B cell (primary cell): ENCODE measurements around the gene ITPR1. TPM values are rescaled to one million over a fixed set of nuclear protein-coding genes. Genes with fewer than 3 reads are reported as not detected.

Experiments used
- ATAC-seq: fragments of 200-7000 bp; cut with Tn5 transposase; one replicate; pipeline ENCODE4 v1.10.0; 2021; ENCODE audit warnings: low read depth, mild to moderate bottlenecking, moderate number of reproducible peaks, moderate library complexity
- CTCF ChIA-PET: fragments of 350-600 bp; sonication (Branson Sonifier 250); formaldehyde crosslinking; loops from one replicate; lab custom pipeline; 2021; ENCODE audit warnings: antibody characterized with exemption, inconsistent platforms; lab: Charles Lee
- POLR2A ChIA-PET: fragments of 350-600 bp; sonication (Branson Sonifier 250); formaldehyde crosslinking; loops from one replicate; lab custom pipeline; 2021; ENCODE audit warnings: antibody characterized with exemption; lab: Charles Lee
- DNase-seq: peaks from one replicate; pipeline ENCODE4 v3.0.0; 2013
- H2AFZ ChIP-seq: 2 replicates; pipeline ENCODE4 v1.6.1; 2012; ENCODE audit warnings: mild to moderate bottlenecking, low read depth, low read length; ENCODE audit not compliant: insufficient read depth, poor library complexity, severe bottlenecking
- H3K27ac ChIP-seq, 2 donors: 1 replicate in 1 of 2; 2 replicates in 1 of 2; pipeline ENCODE4 v1.5.1; 2012 to 2013; ENCODE audit warnings: low read length in 2 of 2, mild to moderate bottlenecking in 2 of 2, moderate library complexity in 1 of 2
- H3K27me3 ChIP-seq, 4 experiments: fragments of 200-600 bp in 1 of 4; sonication (generic) in 1 of 4; replicated peaks in 1 of 4; 1 replicate in 2 of 4; 2 replicates in 2 of 4; pipeline versions ENCODE4 v1.6.1 to v1.7.0; 2013 to 2016; ENCODE audit warnings: low read length in 3 of 4, mild to moderate bottlenecking in 2 of 4, mixed read lengths in 1 of 4, moderate library complexity in 1 of 4; ENCODE audit not compliant: insufficient read depth in 4 of 4, control insufficient read depth in 3 of 4; ENCODE audit errors: control extremely low read depth in 1 of 4
- H3K36me3 ChIP-seq, 2 experiments: replicated peaks in 1 of 2; 1 replicate in 1 of 2; 2 replicates in 1 of 2; pipeline versions ENCODE4 v1.6.1 to v1.7.1; 2013; ENCODE audit warnings: low read length in 1 of 2; ENCODE audit not compliant: insufficient read depth in 2 of 2, control insufficient read depth in 1 of 2; ENCODE audit errors: control extremely low read depth in 1 of 2, extremely low read depth in 1 of 2
- H3K4me1 ChIP-seq, 2 donors: fragments of 200-600 bp in 1 of 2; sonication (generic) in 1 of 2; 1 replicate in 1 of 2; 2 replicates in 1 of 2; pipeline versions ENCODE4 v1.5.1 to v1.6.1; 2013 to 2017; ENCODE audit warnings: low read length in 2 of 2; ENCODE audit not compliant: control insufficient read depth in 2 of 2, insufficient read depth in 2 of 2
- H3K4me2 ChIP-seq: replicated peaks from 2 replicates; pipeline ENCODE3; 2012; ENCODE audit warnings: mild to moderate bottlenecking, low read depth, low read length; ENCODE audit not compliant: poor library complexity, severe bottlenecking
- H3K4me3 ChIP-seq, 5 experiments: fragments of 200-600 bp in 1 of 5; sonication (generic) in 1 of 5; 1 replicate in 3 of 5; 2 replicates in 2 of 5; pipeline versions ENCODE4 v1.5.1 to v1.7.0; 2011 to 2016; ENCODE audit warnings: low read length in 4 of 5, mild to moderate bottlenecking in 4 of 5, low read depth in 2 of 5, control low read depth in 1 of 5, moderate library complexity in 1 of 5; ENCODE audit not compliant: insufficient read depth in 1 of 5; ENCODE audit errors: control extremely low read depth in 1 of 5, extremely low read depth in 1 of 5
- H3K79me2 ChIP-seq: fragments of 200-600 bp; sonication (generic); one replicate; pipeline ENCODE4 v1.6.0; 2016; ENCODE audit warnings: low read length; ENCODE audit not compliant: control insufficient read depth, insufficient read depth
- H3K9ac ChIP-seq: fragments of 200-600 bp; sonication (generic); 2 replicates; pipeline ENCODE4 v1.6.1; 2017; ENCODE audit warnings: mild to moderate bottlenecking, low read length, moderate library complexity
- H3K9me3 ChIP-seq, 3 donors: one replicate each; pipeline versions ENCODE4 v1.6.1 to v1.7.1; 2013; ENCODE audit warnings: low read length in 2 of 3; ENCODE audit not compliant: control insufficient read depth in 2 of 3, insufficient read depth in 1 of 3; ENCODE audit errors: control extremely low read depth in 1 of 3
- H4K20me1 ChIP-seq: 2 replicates; pipeline ENCODE4 v1.6.0; 2012; ENCODE audit warnings: mild to moderate bottlenecking, low read length; ENCODE audit not compliant: insufficient read depth, control insufficient read depth, poor library complexity, severe bottlenecking
- H3K27ac Mint-ChIP-seq: one replicate; pipeline ENCODE4 v1.8.0; 2021; ENCODE audit warnings: mixed read lengths
- H3K27me3 Mint-ChIP-seq: one replicate; pipeline ENCODE4 v1.8.0; 2021; ENCODE audit warnings: mixed read lengths
- H3K4me1 Mint-ChIP-seq: one replicate; pipeline ENCODE4 v1.8.0; 2021; ENCODE audit warnings: mixed read lengths
- H3K4me3 Mint-ChIP-seq: one replicate; pipeline ENCODE4 v1.8.0; 2021; ENCODE audit warnings: mixed read lengths
- H3K9me3 Mint-ChIP-seq: one replicate; pipeline ENCODE4 v1.8.0; 2022; ENCODE audit warnings: mixed read lengths; ENCODE audit not compliant: insufficient read depth
- EZH2 ChIP-seq: IDR thresholded peaks from 2 replicates; pipeline ENCODE4 v1.6.1; 2012; ENCODE audit warnings: borderline replicate concordance, low read depth, mild to moderate bottlenecking, moderate library complexity, low read length; ENCODE audit not compliant: insufficient read depth, poor library complexity, severe bottlenecking
- WGBS: methylation state at CpG from one replicate; pipeline ENCODE4 v1.1.5; 2013; ENCODE audit warnings: missing lambda C conversion rate; ENCODE audit not compliant: insufficient coverage; 5-methylcytosine and 5-hydroxymethylcytosine counted together
- intact Hi-C: fragments of 100-400 bp; cut with micrococcal nuclease; formaldehyde crosslinking; loops from one replicate; pipeline ENCODE4 v1.10.0; 2022
- polyA plus RNA-seq: library from polyadenylated mRNA; depleted of rRNA; stranded (reverse); fragments of >200 nt; gene quantifications from 2 replicates; pipeline ENCODE4 v1.2.3, GENCODE V29; 2012
- total RNA-seq, 2 donors: library from RNA; stranded (reverse); fragments of 120-200 nt in 1 of 2; gene quantifications; 1 replicate in 1 of 2; 2 replicates in 1 of 2; pipeline versions ENCODE4 v1.2.3 to v1.2.4, GENCODE V29; 2013 to 2022
- TF ChIP-seq, protein P1 (sequence below): fragments of 200-600 bp; IDR thresholded peaks from one replicate; pipeline ENCODE4 v1.8.0; 2022; ENCODE audit warnings: antibody characterized with exemption, mild to moderate bottlenecking

The ITPR1 gene
- total and polyA plus RNA-seq, 2 donors (not counting 1 experiment from before 2014, with no cell fraction given), result 64.0 to 332 TPM

DNA sequence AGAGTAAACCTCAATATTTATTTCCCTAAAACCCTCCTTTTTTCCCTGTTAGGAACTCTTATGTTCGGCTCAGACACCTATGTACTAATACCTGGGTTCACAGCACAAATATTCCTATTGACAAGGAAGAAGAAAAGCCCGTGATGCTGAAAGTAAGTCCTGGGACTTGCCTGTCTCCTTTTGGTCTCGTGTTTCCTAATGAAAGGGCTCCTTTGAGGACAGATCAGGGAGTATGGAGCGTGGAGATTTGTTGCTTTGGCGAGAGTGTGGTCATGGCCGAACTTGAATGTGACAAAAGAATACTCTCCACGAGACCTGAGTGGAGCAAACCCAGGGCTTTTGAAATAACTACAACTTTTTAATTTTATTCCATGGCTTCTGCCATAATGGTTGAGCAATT is 167.8 kb downstream of the ITPR1 start:
- H2AFZ ChIP-seq, result no peak overlapping the region
- DNase-seq (no peak), ATAC-seq (no peak)
- 90% methylated on average over 2 of the region's 7 CpGs for WGBS
- H3K4me1 ChIP-seq, result no peaks in the 10 kb centered on the region
- H3K9ac ChIP-seq, result no peak overlapping the region
- peaks cover 10 to 86% of the 10 kb centered on the region in 2 experiments for H3K36me3 ChIP-seq
- H3K27me3 ChIP-seq, result no peaks in the 10 kb centered on the region
- Mint-ChIP-seq H3K4me3 (no peak overlapping the region), H3K27ac (no peak overlapping the region), H3K4me1 (no peaks in the 10 kb centered on the region), H3K27me3 (no peaks in the 10 kb centered on the region), H3K9me3 (no peaks in the 10 kb centered on the region)
- H3K27ac ChIP-seq, result no peak overlapping the region
- no peaks in the 10 kb centered on the region for H3K79me2 ChIP-seq
- ChIA-PET POLR2A (no interaction called here), CTCF (no interaction called here)
- H3K4me2 ChIP-seq, result no peak overlapping the region
- H3K9me3 ChIP-seq, result no peaks in the 10 kb centered on the region
- TF ChIP-seq EZH2, result no peak
- TF ChIP-seq, protein P1, sequence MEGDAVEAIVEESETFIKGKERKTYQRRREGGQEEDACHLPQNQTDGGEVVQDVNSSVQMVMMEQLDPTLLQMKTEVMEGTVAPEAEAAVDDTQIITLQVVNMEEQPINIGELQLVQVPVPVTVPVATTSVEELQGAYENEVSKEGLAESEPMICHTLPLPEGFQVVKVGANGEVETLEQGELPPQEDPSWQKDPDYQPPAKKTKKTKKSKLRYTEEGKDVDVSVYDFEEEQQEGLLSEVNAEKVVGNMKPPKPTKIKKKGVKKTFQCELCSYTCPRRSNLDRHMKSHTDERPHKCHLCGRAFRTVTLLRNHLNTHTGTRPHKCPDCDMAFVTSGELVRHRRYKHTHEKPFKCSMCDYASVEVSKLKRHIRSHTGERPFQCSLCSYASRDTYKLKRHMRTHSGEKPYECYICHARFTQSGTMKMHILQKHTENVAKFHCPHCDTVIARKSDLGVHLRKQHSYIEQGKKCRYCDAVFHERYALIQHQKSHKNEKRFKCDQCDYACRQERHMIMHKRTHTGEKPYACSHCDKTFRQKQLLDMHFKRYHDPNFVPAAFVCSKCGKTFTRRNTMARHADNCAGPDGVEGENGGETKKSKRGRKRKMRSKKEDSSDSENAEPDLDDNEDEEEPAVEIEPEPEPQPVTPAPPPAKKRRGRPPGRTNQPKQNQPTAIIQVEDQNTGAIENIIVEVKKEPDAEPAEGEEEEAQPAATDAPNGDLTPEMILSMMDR, result no peak
- H3K4me3 ChIP-seq, result no peak overlapping the region
- H4K20me1 ChIP-seq, result peaks cover 30% of the 10 kb centered on the region
- intact Hi-C loops, result no loop called here

GRCh38 chr3:4664412-4664811 is 171.3 kb downstream of the ITPR1 start:
- WGBS, result 80% methylated on average over 1 of the region's 2 CpGs
- no peaks in the 10 kb centered on the region for H3K27me3 ChIP-seq
- Mint-ChIP-seq H3K27ac (no peak overlapping the region), H3K4me1 (no peaks in the 10 kb centered on the region), H3K27me3 (no peaks in the 10 kb centered on the region), H3K9me3 (no peaks in the 10 kb centered on the region), H3K4me3 (no peak overlapping the region)
- H3K9me3 ChIP-seq, result no peaks in the 10 kb centered on the region
- TF ChIP-seq, protein P1, result no peak
- TF ChIP-seq EZH2, result no peak
- ATAC-seq (no peak), DNase-seq (no peak)
- no peak overlapping the region for H2AFZ ChIP-seq
- no peak overlapping the region for H3K9ac ChIP-seq
- ChIA-PET POLR2A (no interaction called here), CTCF (no interaction called here)
- H4K20me1 ChIP-seq, result peaks cover 27% of the 10 kb centered on the region
- H3K4me3 ChIP-seq, result no peak overlapping the region
- H3K36me3 ChIP-seq, result peaks cover 12 to 80% of the 10 kb centered on the region in 2 experiments
- no peak overlapping the region for H3K4me2 ChIP-seq
- H3K27ac ChIP-seq, result no peak overlapping the region
- H3K4me1 ChIP-seq, result no peaks in the 10 kb centered on the region
- intact Hi-C loops, result no loop called here
- H3K79me2 ChIP-seq, result peaks cover 5% of the 10 kb centered on the region
